HepG2 (cell line): Measurements from ENCODE around the gene AKAP8L. TPM values are rescaled to one million over a fixed set of nuclear protein-coding genes. Genes with fewer than 3 reads are reported as not detected.

Experiments
- ATAC-seq: fragments of 200-7000 bp; cut with Tn5 transposase; 3 replicates; pipeline ENCODE4 v1.9.1; 2020; ENCODE audit warnings: mild to moderate bottlenecking, moderate library complexity
- BruUV-seq: library from RNA; stranded (reverse); fragments of 400-500 nt; replicated peaks from 2 replicates; lab custom pipeline; 2021; lab: Mats Ljungman, UMichigan
- CTCF ChIA-PET: fragments of 300-600 bp; formaldehyde crosslinking; extraction: SDS; loops from one replicate; lab custom pipeline; 2021; ENCODE audit warnings: low total read pairs, inconsistent platforms, low intra/inter-chr PET ratio; lab: Yijun Ruan, JAX
- POLR2A ChIA-PET: fragments of 350-600 bp; sonication (Branson Sonifier 250); formaldehyde crosslinking; loops from one replicate; lab custom pipeline; 2020; ENCODE audit warnings: antibody characterized with exemption, inconsistent platforms; lab: Yijun Ruan, JAX
- DNase-seq: peaks from one replicate; pipeline ENCODE4 v3.0.0-alpha.2; 2015; ENCODE audit warnings: low spot score
- FAIRE-seq: peaks from 3 replicates; lab custom pipeline; 2011; peaks lifted over from hg19 to GRCh38; lab: Jason Lieb, UNC
- H2AFZ ChIP-seq: one replicate; pipeline ENCODE4 v1.6.1; 2011; ENCODE audit warnings: low read length, inconsistent platforms
- H3K27ac ChIP-seq: fragments of 300-600 bp; 3 replicates; pipeline ENCODE4 v1.8.0; 2011; ENCODE audit warnings: mixed run types, mild to moderate bottlenecking, mixed read lengths, low read length, inconsistent platforms; ENCODE audit not compliant: insufficient read depth; ENCODE audit errors: extremely low read length
- H3K27me3 ChIP-seq, 2 experiments: fragments of 200-600 bp in 1 of 2; 2 replicates in 1 of 2; 3 replicates in 1 of 2; pipeline versions ENCODE4 v1.6.0 to v1.8.0; 2011; ENCODE audit warnings: low read length in 2 of 2, mild to moderate bottlenecking in 2 of 2, moderate library complexity in 2 of 2, inconsistent platforms in 1 of 2; ENCODE audit not compliant: insufficient read depth in 2 of 2, control insufficient read depth in 1 of 2
- H3K36me3 ChIP-seq, 2 experiments: fragments of 200-600 bp in 1 of 2; replicated peaks in 1 of 2; 2 replicates in 1 of 2; 3 replicates in 1 of 2; pipeline versions ENCODE4 v1.5.1 to v1.8.0; 2011; ENCODE audit warnings: low read length in 2 of 2, inconsistent platforms in 1 of 2; ENCODE audit not compliant: insufficient read depth in 2 of 2, control insufficient read depth in 1 of 2
- H3K4me1 ChIP-seq: 2 replicates; pipeline ENCODE4 v1.5.1; 2012; ENCODE audit warnings: low read length, inconsistent platforms; ENCODE audit not compliant: insufficient read depth
- H3K4me2 ChIP-seq: 2 replicates; pipeline ENCODE4 v1.6.0; 2011; ENCODE audit warnings: low read depth, low read length, inconsistent platforms
- H3K4me3 ChIP-seq, 3 experiments: fragments of 200-600 bp in 1 of 3; sonication (generic), shearing (Covaris generic) in 1 of 3; replicated peaks in 1 of 3; 2 replicates each; pipeline ENCODE4 v1.5.1; 2011 to 2016; ENCODE audit warnings: low read length in 3 of 3, inconsistent platforms in 2 of 3, low read depth in 2 of 3, mild to moderate bottlenecking in 2 of 3, control low read depth in 1 of 3, mixed read lengths in 1 of 3; ENCODE audit not compliant: insufficient read depth in 1 of 3
- H3K79me2 ChIP-seq: one replicate; pipeline ENCODE4 v1.6.1; 2011; ENCODE audit warnings: low read length, inconsistent platforms; ENCODE audit not compliant: insufficient read depth
- H3K9ac ChIP-seq: 2 replicates; pipeline ENCODE4 v1.6.0; 2011; ENCODE audit warnings: mild to moderate bottlenecking, low read depth, low read length, inconsistent platforms; ENCODE audit not compliant: insufficient read depth
- H3K9me3 ChIP-seq: 2 replicates; pipeline ENCODE4 v1.5.1; 2012; ENCODE audit warnings: mild to moderate bottlenecking, low read length
- H4K20me1 ChIP-seq: 2 replicates; pipeline ENCODE4 v1.6.0; 2011; ENCODE audit warnings: inconsistent platforms, mild to moderate bottlenecking, low read length, moderate library complexity; ENCODE audit not compliant: insufficient read depth
- FOXK1 ChIP-seq: sonication (generic); formaldehyde crosslinking; IDR thresholded peaks from 2 replicates; pipeline ENCODE4 v1.4.0; 2020; ENCODE audit warnings: low read depth, missing genetic modification reagents, borderline replicate concordance
- LRRFIP1 ChIP-seq: sonication (generic); formaldehyde crosslinking; conservative IDR thresholded peaks from 2 replicates; pipeline ENCODE4 v1.4.0; 2020; ENCODE audit warnings: missing genetic modification reagents
- NFIB ChIP-seq: sonication (generic); formaldehyde crosslinking; IDR thresholded peaks from 2 replicates; pipeline ENCODE4 v1.9.0; 2021; ENCODE audit warnings: missing genetic modification reagents, mild to moderate bottlenecking, borderline replicate concordance
- NPAS2 ChIP-seq: sonication (generic); formaldehyde crosslinking; IDR thresholded peaks from 2 replicates; pipeline ENCODE4 v1.8.0; 2022; ENCODE audit warnings: mild to moderate bottlenecking, missing genetic modification reagents, borderline replicate concordance
- ZBTB7A ChIP-seq: sonication (generic); formaldehyde crosslinking; IDR thresholded peaks from 2 replicates; pipeline ENCODE4 v1.8.0; 2022; ENCODE audit warnings: mild to moderate bottlenecking, missing genetic modification reagents
- ZNF281 ChIP-seq: sonication (generic); formaldehyde crosslinking; IDR thresholded peaks from 2 replicates; pipeline ENCODE4 v1.4.0; 2020; ENCODE audit warnings: missing genetic modification reagents, borderline replicate concordance
- ZNF292 ChIP-seq: sonication (generic); formaldehyde crosslinking; IDR thresholded peaks from 2 replicates; pipeline ENCODE4 v1.8.1; 2022; ENCODE audit warnings: mild to moderate bottlenecking, low read depth, missing genetic modification reagents, borderline replicate concordance
- ZNF784 ChIP-seq: sonication (generic); formaldehyde crosslinking; IDR thresholded peaks from 2 replicates; pipeline ENCODE4 v1.5.1; 2020; ENCODE audit warnings: missing genetic modification reagents, mild to moderate bottlenecking, borderline replicate concordance
- ZXDC ChIP-seq: sonication (generic); formaldehyde crosslinking; IDR thresholded peaks from 2 replicates; pipeline ENCODE4 v1.5.0; 2020; ENCODE audit warnings: mild to moderate bottlenecking, missing genetic modification reagents
- WGBS: methylation state at CpG from one replicate; pipeline ENCODE4 v1.1.6; 2017; ENCODE audit warnings: low lambda C conversion rate; 5-methylcytosine and 5-hydroxymethylcytosine counted together
- in situ Hi-C: cut with HindIII; loops from 2 replicates; pipeline ENCODE4 v1.10.0; 2017; ENCODE audit warnings: low pct_unique_long_range_greater_than_20kb; ENCODE audit not compliant: extremely low pct_ligation_motif_present
- intact Hi-C: fragments of 100-400 bp; cut with micrococcal nuclease; formaldehyde crosslinking; loops from one replicate; pipeline ENCODE4 v1.10.0; 2022; ENCODE audit not compliant: unreplicated experiment
- polyA plus RNA-seq, 8 experiments: library from polyadenylated mRNA; depleted of rRNA in 3 of 8; stranded (reverse) in 7 of 8; unstranded in 1 of 8; fragments of >200 nt; fragmentation: Illumina TruSeq in 4 of 8; extraction: Trizol in 4 of 8; gene quantifications; 2 replicates each; pipeline versions ENCODE4 v1.2.1 to v1.2.3, GENCODE V29; 2011 to 2016; ENCODE audit warnings: low read depth in 4 of 8, missing spikeins in 1 of 8, mixed read lengths in 1 of 8; ENCODE audit not compliant: insufficient read depth in 1 of 8
- total RNA-seq, 5 experiments: library from RNA; depleted of rRNA; stranded (reverse); fragments of >200 nt; fragmentation: Illumina TruSeq; extraction: Trizol; gene quantifications; 2 replicates each; pipeline ENCODE4 v1.2.3, GENCODE V29; 2016; ENCODE audit warnings: low read depth in 1 of 5

The AKAP8L gene
- total and polyA plus RNA-seq, 2 of the 13 experiments (the other 11 are each of a cell fraction or from before 2014, with no cell fraction given): 48.2 to 49.6 TPM

- TF ChIP-seq ZNF784 (CRISPR knock-in tag): no peak
- no peak for TF ChIP-seq NFIB (CRISPR knock-in tag)
Observed at GRCh38 chr19:15449620-15450527, 31.1 kb upstream of the AKAP8L start, which contains the start of gene WIZ (continued).

GRCh38 chr19:15448778-15449619 lies 30.2 kb upstream of the AKAP8L start:
- FAIRE-seq: no peak
- POLR2A ChIA-PET: no interaction called here
- in situ Hi-C loops: no loop called here
- H3K9ac ChIP-seq: peak overlapping the region; percentile 69
- peak overlapping the region; percentile 81 for H3K4me2 ChIP-seq
- DNase-seq: no peak
- H3K4me1 ChIP-seq: peaks cover 35% of the 10 kb centered on the region
- H3K9me3 ChIP-seq: no peaks in the 10 kb centered on the region
- 0 out of 3 replicates have a peak, but pooled peaks have one; percentile 8 for ATAC-seq
- no peaks in the 10 kb centered on the region for H3K79me2 ChIP-seq
- no peak overlapping the region for H2AFZ ChIP-seq
- peak overlapping the region; percentile 62 to 82 (median 80) for H3K4me3 ChIP-seq
- 23% methylated on average over 16 of the region's 43 CpGs for WGBS
- BruUV-seq: no TSS peak
- intact Hi-C loops: no loop called here
- no peaks in the 10 kb centered on the region for H3K27me3 ChIP-seq
- H3K36me3 ChIP-seq: no peaks in the 10 kb centered on the region
- H3K27ac ChIP-seq: no peak overlapping the region
- no peaks in the 10 kb centered on the region for H4K20me1 ChIP-seq
- CTCF ChIA-PET: no interaction called here
- TF ChIP-seq ZBTB7A (CRISPR knock-in tag) (peak; percentile 41; the same call in 1 of the 2 replicates), ZNF281 (peak; percentile 20; the same call in 1 of the 2 replicates), ZXDC (peak; percentile 69; the same call in 1 of the 2 replicates), ZNF292 (no peak), FOXK1 (CRISPR knock-in tag) (no peak), NPAS2 (CRISPR knock-in tag) (no peak), LRRFIP1 (CRISPR knock-in tag) (no peak)
